Fibroblast of the aortic adventitia (primary cell): ENCODE measurements around the gene TGFBI. TPM values are rescaled to one million over a fixed set of nuclear protein-coding genes. Genes with fewer than 3 reads are reported as not detected.
A peak's percentile ranks its signal among the peaks of the same experiment; 100 is the strongest.

ENCODE experiments used
- DNase-seq: peaks from one replicate; pipeline ENCODE4 v3.0.0-alpha.2; 2010; ENCODE audit warnings: low read depth
- H3K4me3 ChIP-seq: 2 replicates; pipeline ENCODE4 v1.5.1; 2011; ENCODE audit warnings: low read depth, mild to moderate bottlenecking, control low read depth, low read length, moderate library complexity
- total RNA-seq: library from RNA; depleted of rRNA; stranded (reverse); fragments of >200 nt; gene quantifications from 2 replicates; pipeline ENCODE4 v1.2.3, GENCODE V29; 2012; ENCODE audit warnings: low replicate concordance
- TF ChIP-seq, protein P1 (sequence below): IDR thresholded peaks from 2 replicates; pipeline ENCODE4 v1.5.1; 2011; ENCODE audit warnings: mild to moderate bottlenecking, low read length, control low read depth, inconsistent platforms; ENCODE audit not compliant: insufficient read depth

The TGFBI gene
- total RNA-seq, 1 donor: 227 TPM

DNA sequence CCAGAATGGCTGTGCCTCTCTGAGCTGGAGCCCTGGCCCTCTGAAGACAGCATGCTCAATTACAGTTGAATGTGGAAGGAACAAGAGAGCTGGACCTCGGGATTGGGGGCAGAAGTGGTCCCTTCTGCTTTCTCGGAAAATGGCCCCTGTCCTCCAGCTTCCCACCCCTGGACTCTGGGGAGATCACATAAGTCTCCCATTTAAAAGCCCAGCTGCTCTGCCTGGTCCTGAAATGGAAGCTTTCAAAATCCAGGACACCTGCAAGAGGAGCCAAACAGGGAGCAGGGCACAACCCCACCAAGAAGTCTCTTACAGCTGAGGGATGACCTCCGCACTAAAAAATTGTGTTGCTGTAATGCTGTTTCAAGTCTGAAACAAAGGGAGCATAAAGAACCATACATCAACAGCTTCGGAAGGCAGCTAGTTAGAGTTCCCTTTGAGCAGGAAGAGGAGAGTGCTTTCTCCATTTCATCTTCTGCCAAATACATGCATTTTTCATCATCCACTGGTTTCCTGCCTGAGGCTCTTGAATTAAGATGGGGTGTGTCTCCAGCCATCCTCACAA lies 48.2 kb downstream of the TGFBI start:
- no peak for DNase-seq
- H3K4me3 ChIP-seq: no peak overlapping the region
- TF ChIP-seq, protein P1, sequence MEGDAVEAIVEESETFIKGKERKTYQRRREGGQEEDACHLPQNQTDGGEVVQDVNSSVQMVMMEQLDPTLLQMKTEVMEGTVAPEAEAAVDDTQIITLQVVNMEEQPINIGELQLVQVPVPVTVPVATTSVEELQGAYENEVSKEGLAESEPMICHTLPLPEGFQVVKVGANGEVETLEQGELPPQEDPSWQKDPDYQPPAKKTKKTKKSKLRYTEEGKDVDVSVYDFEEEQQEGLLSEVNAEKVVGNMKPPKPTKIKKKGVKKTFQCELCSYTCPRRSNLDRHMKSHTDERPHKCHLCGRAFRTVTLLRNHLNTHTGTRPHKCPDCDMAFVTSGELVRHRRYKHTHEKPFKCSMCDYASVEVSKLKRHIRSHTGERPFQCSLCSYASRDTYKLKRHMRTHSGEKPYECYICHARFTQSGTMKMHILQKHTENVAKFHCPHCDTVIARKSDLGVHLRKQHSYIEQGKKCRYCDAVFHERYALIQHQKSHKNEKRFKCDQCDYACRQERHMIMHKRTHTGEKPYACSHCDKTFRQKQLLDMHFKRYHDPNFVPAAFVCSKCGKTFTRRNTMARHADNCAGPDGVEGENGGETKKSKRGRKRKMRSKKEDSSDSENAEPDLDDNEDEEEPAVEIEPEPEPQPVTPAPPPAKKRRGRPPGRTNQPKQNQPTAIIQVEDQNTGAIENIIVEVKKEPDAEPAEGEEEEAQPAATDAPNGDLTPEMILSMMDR: no peak

DNA sequence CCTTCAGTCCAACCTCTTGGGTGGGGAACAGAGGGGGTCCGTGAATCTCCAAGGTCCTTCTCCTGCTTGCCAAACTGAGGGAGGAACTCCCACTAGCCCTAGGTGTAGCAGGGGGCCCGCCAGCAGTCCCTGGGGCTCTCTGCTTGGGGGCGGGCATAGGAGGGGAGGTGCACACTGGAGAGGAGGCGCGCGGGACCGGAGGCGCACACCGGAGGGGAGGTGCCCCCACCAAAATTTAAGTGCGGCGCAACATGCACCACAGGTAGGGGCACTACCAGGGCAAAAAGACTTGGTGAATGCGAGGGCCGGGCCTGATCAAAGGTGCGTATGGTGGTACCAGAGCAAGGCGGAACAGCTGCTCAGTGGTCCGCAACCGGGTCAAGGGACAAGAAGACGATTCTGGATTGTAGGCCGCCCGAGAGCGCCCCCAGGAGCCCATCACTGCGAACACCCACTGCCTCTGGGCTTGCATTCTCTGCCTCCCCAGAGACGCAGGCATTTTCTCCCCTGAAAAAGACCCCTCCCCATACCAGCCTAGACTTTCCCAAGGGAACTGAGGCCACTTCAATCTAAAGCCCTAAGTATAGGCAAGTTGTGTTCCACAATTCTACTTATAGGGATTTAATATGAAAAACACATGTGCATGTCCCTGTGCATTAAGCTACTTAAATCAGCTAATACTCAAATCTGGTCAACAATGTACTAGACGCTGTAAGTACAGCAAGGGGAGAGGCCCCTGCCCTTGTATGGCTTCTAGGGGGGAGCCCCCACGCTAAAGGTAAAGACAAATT lies 50.6 kb downstream of the TGFBI start:
- no peak for DNase-seq
- TF ChIP-seq, protein P1: no peak
- H3K4me3 ChIP-seq: no peak overlapping the region

DNA sequence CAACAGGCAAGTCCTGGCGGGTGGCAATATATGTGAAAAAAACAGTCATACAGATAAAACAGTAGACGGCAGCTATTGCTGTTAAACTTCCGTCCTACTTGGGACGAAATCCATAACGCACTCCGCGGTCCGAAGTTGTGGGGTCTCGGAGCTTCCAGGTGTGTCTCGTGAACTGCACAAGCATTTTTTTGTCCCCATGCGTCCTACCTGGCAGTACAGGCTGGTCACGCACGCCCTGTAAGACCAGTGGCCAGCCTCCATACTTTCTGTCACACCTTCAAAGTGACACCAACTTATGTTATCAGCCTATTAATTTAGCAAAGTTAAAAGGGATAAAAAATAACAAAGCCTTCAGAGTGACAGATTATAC lies 51.3 kb downstream of the TGFBI start:
- H3K4me3 ChIP-seq: peak overlapping the region; percentile 44
- DNase-seq: no peak
- TF ChIP-seq, protein P1: no peak

DNA sequence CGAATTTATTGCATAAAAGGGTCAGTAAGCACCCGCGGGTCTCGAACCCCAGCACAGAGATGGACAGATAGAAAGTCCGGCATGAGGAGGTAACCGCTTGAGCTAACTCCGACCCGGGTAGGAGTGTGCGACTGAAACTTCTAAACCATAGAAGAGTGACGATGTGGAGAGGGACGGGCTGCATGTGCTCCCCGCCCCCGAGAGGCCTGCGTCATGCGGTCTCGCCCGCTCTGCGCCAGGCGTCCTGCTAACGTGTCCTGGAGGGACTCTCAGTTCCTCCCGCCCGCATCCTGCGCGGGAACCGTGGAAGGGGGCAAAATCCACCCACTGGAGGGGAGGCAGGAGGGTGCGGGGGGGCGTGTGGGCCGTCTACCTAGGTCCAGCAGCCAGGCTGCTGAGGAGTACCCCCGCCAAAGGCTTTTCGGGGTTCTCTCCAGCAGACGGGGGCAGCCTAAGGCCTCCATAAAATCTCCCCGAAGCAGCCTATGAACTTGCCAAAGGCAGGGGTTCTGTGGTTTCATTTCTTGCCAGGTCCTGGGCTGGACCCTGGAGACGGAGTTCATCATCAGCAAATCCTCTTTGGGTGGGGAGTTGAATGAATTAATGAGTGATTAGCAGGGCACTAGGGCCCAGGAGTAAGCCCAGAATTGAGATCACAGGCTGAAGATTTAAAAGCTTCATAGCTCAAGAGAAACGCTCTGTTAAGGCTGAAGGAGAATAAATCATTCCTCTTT lies 51.9 kb downstream of the TGFBI start:
- H3K4me3 ChIP-seq: peak overlapping the region; percentile 55
- DNase-seq: peak; percentile 90
- TF ChIP-seq, protein P1: no peak

DNA sequence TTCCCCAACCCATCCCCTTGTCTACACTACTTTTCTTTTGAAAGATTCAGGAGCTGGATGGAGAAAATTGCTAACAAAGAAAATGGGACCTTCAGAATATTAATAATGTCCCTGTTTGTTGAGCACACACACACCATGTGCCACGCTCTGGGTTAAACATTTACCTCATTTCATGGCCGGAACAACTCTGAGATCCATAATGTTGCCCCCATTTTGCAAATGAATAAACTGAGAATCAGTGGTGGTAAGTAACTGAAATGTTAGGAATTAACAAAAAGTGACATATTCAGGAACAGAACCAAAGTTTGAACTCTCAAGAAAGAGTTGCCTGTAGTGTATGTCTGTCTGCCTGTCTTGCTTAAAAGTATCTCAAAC lies 52.4 kb downstream of the TGFBI start:
- DNase-seq: no peak
- H3K4me3 ChIP-seq: no peak overlapping the region
- TF ChIP-seq, protein P1: no peak

DNA sequence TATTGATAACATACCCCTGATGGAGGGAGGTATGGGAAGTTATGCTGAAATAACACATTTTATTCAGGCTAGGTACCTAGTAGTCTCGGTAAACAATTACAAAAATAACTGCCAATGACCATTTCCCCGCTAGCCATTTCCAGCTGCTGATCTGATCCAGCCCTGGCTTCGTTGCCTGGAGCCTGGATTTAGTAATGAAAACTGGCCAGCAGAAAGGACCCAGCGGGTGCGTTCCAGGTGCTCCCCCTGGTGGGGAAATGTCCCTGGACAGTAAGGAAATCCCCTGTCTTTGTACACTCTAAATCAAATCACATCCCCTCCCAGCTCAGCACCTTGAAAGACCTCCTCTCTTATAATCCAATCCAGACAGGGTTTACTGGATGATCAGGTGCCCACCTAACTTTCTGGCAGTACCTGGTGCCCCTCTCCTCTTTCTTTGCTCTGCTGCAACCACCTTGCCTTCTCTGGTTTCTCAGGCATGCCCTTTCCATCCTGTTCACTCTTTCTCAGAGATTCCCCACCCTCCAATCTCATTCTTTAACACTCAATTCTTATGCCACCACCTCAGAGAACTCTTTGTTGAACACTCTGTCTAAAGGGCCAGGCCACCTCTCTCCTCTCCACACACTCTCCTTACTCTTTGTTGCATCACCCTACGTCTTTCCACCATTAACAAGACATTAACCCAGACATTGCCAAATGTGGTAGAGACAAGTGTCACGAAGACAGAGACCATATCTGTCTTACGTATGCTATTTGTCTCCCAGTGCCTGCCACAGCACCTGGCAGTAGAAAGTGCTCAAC lies 53.8 kb downstream of the TGFBI start:
- H3K4me3 ChIP-seq: no peak overlapping the region
- peak; percentile 85 for DNase-seq
- TF ChIP-seq, protein P1: peak; percentile 83
